Activated gamma-delta T cell (primary cell): ENCODE measurements around the gene RUNX1.
A peak's percentile ranks its signal among the peaks of the same experiment; 100 is the strongest.
"Not testable (repeated sequence)": the region's sequence is repeated elsewhere in the genome, so short reads cannot be mapped to it uniquely, and the experiment has no call there.

ENCODE experiments used
- DNase-seq: peaks from one replicate; lab custom pipeline; 2025; lab: John Stamatoyannopoulos, UW

The RUNX1 gene

DNA sequence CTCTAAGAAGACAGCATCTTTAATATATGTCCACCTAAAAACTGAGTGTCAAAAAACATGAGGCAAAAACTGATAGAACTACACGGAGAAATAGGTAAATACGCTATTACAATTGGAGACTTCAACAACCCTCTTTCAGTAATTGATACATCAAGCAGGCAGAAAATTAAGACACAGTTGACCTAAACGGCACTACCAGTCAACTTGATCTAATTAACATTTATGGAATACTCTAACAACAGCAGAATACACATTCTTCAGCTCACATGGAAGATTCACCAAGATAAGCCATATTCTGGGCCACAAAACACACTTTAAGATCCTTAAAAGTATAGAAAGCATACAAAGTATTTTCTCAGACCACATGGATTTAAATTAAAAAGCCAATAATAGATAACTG is 242.7 kb downstream of the RUNX1 start:
- DNase-seq: no peak

DNA sequence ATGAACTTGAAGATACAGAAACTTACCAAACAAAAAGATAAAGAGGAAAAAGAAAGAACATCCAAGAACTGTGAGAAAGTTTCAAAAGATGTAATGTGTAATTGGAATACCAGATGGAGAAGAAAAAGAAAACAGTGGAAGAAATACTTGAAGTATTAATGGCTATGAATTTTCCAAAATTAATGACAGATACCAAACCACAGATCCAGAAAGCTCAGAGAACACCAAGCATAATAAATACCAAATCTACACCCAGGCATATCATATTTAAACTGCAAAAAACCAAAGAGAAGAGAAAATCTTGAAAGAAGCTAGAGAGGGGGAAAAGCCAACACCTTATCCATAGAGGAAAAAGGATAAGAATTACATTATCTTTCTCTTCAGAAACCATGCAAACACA is 243.9 kb downstream of the RUNX1 start:
- DNase-seq: no peak

DNA sequence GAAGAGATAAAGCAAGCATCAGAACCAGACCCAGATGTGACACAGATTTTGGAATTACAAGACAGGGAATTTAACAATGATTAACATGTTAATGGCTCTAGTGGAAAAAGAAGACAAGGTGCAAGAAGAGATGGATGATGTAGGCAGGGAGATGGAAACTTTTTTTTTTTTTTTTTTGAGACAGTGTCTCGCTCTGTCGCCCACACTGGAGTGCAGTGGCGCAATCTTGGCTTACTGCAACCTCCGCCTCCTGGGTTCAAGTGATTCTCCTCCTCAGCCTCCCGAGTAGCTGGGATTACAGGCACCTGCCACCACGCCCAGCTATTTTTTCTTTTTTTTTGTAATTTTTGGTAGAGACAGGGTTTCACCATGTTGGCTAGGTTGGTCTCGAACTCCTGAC is 244.5 kb downstream of the RUNX1 start:
- DNase-seq: not testable (repeated sequence)

DNA sequence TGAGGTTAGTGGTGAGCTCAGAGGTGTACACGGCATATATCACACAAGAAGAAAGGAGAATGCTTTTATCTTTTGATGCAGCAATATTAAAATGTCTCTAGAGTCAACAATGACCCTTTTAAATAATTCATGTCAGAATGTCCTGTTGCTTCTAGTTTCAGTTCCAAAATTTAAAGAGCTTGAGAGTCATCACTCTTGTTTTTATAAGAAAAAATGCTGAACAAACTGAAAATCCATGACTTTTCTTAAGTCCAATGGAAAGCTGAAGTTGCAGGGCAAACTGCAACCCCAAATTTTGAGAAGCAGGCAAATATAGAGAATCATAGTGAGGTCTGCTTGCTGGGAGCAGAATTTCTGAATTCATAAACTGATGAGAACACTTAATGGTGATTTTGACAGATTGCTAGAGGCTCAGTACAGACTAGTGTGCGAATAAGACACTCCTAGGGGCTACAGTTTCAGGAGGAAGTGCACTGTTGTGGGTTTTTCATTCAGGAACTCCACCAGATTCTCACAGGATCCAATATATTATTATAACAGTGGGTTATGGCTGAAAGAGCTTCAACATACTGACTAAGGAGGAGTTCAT is 245.2 kb downstream of the RUNX1 start:
- DNase-seq: no peak

DNA sequence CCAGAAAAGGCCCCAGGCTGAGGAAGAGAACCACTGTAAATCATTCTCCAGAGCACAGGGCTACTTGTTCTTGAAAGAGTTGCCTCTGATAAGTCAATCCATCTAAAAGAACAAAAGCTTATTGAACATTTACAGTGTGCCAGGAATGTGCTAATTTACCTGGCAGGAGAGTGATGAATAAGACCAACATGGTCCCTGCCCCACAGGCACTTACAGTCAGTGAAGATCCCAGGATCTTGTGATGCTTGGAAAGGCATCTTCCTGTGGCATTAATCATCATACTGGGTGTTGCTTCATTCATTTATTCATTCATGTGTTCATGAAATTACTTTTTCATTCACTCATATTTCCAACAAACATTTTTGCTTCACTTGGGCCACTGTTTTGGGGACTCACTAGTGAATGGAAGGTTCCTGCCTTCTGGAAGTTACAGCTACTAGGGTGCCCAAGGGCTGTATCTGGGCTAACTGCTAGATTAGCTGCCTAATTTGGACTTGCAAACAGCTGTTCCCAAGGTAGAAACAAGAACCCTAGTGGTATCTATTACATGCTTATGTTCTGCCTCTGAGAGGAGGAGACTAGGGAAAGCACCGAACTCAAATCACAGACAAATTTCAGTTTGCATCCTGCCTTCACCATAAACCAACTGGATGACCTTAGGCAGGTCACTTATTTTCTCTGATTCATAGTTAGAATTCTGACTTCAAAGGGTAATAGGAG is 246.8 kb downstream of the RUNX1 start:
- no peak for DNase-seq

DNA sequence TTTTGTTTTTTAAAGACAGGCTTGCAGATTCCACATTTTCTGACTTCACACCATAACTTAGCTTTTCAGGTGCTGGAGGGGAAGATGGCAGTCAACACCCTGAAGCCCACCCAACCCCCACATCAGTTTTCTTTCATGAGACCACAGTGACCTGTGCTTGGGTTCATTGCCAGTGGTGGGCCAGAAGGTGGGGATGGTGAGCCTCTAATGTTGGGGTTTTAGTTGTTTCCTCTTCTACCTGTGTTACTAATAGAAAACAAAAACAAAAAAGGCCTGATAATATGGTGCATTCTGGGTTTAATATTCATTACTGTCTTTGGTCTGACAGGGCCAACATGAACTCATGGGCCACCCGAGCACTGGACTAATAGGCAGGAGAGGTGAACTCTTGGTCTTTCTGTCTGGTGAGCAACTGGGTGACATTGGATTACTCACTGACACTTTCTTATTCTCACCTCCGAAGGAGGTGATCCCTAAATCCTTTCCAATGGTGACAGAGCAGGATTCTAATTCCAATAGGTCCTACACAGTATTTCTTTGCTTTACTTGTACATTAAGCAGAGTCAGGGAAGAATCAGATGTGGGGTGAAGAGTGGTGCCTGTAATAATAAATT is 247.5 kb downstream of the RUNX1 start:
- no peak for DNase-seq

DNA sequence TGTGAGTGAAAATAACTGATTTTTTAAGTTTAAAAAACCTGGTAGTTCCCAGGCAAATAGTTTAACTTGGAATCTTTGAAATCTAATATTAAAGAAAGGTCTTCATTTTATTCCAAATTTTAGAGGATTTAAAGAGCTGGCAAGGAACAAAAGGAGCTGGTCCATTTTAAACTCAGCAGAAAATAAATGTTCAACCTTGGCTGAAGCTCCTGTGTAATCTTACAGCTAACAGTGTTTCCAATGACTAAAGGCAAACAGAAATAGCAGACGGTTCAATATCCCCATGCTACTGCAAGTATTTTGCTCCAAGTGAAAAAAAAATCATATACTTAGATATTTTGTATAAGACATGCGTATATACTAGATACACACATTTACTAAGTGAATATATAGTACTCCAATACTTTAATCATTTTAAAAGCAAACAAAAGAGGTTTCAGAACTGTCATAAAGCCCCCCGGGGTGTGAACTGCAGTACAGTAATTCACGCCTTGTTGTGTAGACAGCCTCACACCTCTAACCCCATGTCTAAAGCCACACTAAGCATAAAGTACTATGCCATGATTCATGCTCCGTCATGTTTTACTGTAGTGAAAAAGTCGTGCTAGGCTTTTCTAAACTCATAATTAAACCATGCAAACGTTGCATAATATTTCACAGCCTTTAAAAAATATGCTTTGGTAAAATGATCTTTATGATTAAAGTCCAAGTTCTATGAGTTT is 248.1 kb downstream of the RUNX1 start:
- DNase-seq: no peak

DNA sequence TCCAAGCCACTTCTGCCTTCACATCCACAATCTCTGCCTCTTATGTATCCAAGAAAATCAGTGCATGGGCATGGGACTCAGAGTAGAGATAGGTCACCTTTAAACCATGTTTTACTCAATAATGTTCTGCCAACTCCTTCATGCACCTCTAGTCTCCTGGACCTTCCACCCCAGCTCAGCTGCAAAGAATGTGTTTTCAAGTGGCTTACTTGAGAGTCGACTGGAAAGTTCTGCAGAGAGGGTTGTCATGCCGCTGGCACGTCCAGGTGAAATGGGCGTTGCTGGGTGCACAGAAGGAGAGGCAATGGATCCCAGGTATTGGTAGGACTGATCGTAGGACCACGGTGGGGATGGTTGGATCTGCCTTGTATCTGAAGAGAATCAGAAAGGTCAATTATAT is 250.0 kb downstream of the RUNX1 start:
- no peak for DNase-seq

DNA sequence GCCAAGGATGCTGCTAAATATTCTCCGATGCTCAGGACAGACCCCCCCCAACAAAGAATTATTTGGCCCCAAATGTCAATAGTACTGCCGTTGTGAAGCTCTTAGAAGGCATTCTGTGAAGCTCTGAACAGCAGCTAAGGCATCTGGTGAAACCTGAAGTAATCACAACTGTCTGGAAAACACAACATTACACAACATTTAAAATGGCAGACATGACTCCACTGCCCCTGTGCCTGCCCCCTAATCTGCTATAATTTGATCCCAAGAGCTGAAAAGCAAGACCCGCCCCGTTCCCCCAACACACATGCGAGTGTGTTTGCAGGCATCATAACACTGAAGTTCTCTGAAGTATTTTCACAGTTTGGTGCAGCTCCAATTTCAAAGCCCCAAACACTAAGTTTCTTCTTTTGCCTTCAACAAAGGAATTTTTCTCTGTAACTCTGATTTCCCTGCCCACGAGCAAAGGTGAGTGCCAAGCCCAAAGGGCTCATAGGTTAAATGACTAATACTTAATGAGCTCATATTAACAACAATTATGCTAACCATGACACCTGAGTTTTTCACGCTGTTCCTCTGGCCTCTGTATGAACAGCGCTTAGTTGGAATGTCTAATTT is 251.1 kb downstream of the RUNX1 start:
- no peak for DNase-seq

DNA sequence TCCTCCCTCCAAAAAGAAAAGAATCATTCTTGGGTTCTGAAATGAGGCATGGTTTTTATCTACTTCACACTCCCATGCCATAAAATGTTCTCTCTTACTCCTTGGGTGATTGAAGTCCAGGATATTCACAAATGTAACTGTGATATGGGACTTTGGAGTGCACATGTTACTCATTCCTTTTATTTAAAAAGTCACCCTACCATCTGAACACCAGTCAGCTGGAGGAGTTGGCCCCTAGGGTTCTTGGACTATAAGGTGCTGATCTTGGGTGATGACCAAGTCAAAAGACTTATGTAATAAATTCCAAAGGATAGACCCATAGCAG is 251.9 kb downstream of the RUNX1 start:
- no peak for DNase-seq

DNA sequence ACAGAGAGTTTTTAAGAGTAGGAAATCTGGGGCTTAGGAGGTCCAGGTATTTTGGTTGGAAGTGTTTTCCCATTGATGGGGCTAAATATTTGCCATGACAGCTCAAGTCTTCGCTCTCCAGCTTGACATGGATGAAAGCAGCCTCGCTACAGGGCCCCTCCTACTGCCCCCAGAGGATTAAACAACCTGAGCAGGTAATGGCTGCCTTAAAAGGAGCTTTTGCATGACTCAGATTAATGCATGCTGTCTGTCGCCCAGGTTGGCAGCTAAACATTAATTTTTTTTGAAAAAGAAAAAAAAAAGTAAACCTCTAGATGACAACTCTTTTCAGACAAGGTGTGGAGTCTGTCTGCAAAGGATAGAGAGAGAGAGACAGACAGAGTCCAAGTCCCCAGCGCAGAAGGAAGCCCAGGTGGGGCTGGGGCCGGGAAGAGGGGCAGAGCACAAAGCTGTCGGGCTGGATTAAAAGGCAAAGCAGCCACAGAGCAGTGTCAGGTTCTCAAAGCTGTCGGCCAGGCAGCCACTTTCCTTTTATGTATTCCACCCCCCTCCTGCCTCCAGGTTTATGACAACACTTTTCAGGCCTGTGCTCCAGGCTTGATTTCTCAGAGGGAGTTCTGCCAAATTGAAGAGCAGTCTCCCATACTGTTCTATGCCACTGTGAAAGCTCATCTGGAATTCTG is 252.4 kb downstream of the RUNX1 start:
- no peak for DNase-seq

DNA sequence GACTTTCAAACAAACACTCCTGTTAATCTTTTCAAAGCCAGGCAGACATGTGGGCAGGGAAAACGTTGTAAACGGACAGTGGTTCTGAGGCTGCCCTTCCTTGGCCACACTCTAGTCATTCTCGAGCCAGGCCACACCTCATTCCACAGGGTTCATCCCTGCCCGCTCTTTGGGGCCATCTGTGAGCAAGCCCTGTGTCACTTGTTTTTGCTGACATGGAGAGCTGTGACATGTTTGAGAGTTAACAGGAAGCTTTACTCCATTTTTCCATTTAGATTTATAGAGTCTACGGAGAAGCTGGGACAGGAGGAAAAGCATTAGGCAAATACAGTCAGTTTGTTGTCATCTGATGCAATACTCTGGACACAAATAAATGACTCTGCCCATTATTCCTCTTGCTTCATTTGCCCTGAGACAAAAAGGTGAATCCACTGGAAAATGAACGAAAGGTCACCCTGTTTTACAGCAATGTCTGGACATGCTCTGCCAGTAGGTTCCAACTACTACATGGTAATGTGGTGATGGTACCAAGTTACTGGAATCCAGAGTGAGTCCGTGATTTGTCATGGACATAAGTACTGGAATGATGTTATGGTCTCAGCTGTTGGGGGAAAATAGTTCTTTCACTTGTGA is 253.4 kb downstream of the RUNX1 start:
- no peak for DNase-seq

DNA sequence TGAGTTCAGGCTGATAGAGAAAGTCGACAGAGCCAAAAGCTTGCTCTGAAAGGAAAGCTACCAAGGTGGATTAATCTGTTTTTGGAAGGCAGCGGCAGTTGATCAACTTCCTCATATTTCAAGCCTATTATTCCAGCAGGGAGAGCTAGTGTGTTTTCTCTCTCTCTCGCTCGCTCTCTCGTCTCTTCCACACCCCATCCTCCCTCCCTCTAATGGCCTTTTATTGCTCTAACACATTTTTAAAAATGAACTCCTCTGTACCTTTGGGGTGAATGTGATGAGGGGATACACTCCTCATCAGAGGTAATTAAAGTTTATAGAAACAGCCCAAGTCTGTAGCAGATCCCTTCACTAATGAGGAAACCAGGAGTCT is 253.9 kb downstream of the RUNX1 start:
- DNase-seq: no peak

DNA sequence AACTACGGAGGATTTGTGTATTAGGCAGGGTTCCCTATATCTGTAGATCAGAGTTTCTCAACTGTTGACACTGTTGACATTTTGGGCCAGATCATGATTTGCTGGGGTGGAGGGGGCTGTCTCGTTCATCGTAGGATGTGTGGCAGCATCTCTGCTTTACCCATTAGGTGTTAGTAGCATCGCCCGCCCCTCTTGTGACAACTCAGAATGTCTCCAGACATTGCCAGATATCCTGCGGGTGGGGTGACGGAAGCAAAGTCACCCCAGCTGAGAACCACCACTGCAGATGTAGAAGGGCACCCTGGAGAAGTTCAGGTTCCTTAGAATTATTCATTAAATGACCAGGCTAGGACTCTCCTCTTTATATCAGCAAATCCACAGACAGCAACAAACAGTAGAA is 254.4 kb downstream of the RUNX1 start:
- DNase-seq: no peak

DNA sequence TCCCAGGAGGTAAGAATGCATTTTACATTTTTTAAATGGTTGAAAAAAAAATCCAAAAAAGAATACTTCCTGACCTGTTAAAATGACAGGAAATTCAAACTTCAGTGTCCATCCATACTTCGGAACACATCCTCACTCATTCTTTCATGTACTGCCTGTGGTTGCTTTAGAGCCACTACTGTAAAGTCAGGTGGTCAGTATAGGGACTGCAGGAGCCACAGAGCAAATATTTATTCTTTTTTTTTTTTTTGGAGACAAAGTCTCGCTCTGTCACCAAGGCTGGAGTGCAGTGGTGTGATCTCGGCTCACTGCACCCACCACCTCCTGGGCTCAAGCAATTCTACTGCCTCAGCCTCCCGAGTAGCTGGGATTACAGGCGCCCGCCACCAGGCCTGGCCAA is 255.6 kb downstream of the RUNX1 start:
- no peak for DNase-seq

DNA sequence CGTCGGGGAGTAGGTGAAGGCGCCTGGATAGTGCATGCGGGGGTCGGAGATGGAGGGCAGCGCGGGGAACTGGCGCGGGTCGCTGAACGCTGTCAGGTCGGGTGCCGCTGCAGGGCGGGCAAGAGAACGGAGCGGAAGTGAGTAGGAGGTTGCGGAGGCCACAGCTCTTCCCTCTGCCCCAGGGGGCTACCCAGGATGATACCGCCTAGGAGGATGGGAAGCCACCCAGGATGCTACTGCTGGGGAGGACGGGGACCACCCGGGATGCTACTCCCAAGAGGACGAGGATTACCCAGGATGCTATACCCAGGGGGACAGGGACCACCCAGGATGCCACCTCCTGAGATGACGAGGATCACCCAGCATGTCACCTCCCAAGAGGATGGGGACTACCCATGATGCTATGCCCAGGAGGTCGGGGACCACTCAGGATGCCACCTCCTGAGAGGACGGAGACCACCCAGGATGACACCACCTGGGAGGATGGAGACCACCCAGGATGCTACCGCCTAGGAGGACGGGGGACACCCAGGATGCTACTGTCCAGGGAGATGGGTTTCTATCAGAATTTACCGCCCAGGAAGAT is 256.5 kb downstream of the RUNX1 start:
- no peak for DNase-seq

DNA sequence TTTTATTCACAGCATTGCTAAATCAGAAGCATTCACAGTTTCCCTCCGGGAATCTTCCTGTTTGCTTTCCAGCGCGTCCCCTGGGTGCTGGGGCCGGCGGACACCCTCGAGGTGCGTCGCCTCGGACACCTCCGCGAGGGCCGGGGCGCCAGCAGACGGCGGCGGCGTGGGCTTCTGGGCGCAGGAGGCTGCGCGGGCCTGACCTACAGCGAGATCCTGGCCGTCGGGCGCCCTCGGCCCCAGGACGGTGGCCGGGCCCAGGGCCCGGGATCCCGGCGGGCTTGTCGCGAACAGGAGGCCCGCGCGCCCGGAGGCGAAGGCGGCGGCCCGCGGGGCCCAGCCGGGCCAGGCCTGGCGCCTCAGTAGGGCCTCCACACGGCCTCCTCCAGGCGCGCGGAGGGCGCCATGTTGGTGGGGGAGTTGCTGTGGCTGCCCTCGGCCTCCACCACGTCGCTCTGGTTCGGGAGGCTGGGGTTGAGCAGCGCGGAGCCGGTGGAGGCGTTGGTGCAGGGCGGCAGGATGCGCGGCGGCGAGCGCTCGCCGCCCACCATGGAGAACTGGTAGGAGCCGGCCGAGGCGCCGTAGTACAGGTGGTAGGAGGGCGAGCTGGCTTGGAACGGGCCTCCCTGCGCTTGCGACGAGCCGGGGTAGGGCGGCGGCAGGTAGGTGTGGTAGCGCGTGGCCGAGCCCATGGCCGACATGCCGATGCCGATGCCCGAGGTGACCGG is 257.2 kb downstream of the RUNX1 start:
- peak; percentile 16 for DNase-seq

DNA sequence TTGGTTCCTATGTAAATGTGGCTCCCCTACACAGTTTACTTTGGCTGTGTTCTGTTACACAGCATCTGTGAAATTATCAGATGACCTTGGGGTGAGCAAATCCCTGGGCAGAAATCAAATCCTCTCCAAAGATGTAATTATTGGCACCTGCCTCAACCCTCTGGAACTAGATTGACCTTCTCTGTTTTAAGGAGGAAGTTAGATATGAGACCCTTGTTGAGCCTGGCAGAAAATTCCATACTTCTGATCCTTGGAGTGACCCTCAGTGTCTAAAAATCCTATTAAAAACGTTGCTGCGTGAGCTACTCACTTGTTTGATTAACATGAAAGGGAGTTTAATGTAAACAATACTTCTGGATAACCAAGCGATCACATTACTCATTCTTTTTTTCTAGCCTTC is 258.3 kb downstream of the RUNX1 start:
- DNase-seq: no peak

DNA sequence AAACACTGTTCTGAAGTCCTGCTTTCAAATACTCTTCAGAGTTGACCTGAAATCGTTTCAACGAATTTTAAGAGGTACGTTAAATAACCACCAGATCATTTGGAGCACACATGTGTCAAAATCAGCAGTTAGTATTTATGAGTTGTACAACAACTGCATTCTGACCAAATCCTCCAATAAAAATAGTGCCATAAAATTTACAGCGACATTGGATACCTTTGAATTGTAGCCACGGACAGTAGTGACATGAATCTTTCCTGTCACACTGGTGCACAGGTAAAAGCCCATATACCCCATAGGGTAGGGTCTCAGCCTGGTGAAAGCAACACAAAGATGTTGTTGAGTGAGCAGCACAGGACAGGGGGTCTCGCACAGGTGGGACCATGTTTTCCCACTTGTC is 258.8 kb downstream of the RUNX1 start:
- no peak for DNase-seq

DNA sequence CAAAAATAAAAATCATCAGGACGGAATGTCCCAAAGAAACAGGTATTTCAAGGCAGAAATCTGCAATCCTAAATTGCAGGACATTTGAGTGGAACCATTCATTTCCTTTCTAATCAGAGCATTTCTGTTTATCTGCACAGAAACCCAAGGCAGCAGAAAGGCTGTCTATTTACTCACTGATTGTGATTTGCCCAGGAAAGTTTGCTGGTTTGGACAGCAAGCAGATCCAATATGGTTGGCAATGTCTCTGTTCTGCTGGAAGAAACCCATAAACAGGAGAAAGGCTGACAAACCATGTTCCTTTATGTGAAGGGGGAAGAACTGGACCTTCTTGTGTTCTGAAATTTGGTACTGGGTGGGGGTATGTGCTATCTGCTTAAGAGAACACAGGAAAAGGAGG is 260.2 kb downstream of the RUNX1 start:
- DNase-seq: no peak

DNA sequence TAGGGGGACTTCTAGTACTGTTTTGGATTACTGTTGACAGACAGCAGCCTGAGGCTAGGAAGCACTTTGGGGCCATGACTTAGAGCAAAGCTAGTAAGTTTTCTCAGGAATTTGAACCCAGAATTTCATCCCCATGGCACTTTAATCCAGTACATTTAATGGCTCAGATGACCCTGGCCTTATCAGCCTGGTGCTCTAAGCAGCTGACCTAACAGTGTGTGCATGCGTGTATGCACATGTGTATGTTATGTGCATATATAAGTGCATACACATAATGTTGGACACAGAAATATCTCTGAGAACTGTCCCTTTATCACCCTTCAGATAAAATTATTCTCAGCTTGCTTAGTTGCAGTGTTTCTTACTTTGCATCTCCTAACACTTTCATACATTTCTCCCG is 265.3 kb downstream of the RUNX1 start:
- no peak for DNase-seq
